Nephron progenitor cell (in vitro differentiated cells): ENCODE measurements around the gene GPR157.

Source experiments
- DNase-seq: peaks from one replicate; pipeline ENCODE4 v3.0.0; 2021
- H3K27ac Mint-ChIP-seq: 2 replicates; pipeline ENCODE4 v1.8.0; 2021; ENCODE audit warnings: mild to moderate bottlenecking, moderate library complexity, mixed read lengths
- H3K27me3 Mint-ChIP-seq: 2 replicates; pipeline ENCODE4 v1.8.0; 2021; ENCODE audit warnings: mild to moderate bottlenecking, low read depth, mixed read lengths; ENCODE audit not compliant: poor library complexity
- H3K36me3 Mint-ChIP-seq: 2 replicates; pipeline ENCODE4 v1.8.0; 2021; ENCODE audit warnings: low read depth, mixed read lengths
- H3K4me1 Mint-ChIP-seq: 2 replicates; pipeline ENCODE4 v1.8.0; 2021; ENCODE audit warnings: mixed read lengths
- H3K4me3 Mint-ChIP-seq: 2 replicates; pipeline ENCODE4 v1.8.0; 2021; ENCODE audit warnings: mild to moderate bottlenecking, moderate library complexity, mixed read lengths
- H3K9me3 Mint-ChIP-seq: 2 replicates; pipeline ENCODE4 v1.8.0; 2021; ENCODE audit warnings: mild to moderate bottlenecking, moderate library complexity, mixed read lengths
- TF ChIP-seq, protein P1 (sequence below): fragments of 200-600 bp; sonication (generic); IDR thresholded peaks from 2 replicates; pipeline ENCODE4 v1.5.0; 2021; ENCODE audit warnings: antibody characterized with exemption

GPR157 gene

DNA sequence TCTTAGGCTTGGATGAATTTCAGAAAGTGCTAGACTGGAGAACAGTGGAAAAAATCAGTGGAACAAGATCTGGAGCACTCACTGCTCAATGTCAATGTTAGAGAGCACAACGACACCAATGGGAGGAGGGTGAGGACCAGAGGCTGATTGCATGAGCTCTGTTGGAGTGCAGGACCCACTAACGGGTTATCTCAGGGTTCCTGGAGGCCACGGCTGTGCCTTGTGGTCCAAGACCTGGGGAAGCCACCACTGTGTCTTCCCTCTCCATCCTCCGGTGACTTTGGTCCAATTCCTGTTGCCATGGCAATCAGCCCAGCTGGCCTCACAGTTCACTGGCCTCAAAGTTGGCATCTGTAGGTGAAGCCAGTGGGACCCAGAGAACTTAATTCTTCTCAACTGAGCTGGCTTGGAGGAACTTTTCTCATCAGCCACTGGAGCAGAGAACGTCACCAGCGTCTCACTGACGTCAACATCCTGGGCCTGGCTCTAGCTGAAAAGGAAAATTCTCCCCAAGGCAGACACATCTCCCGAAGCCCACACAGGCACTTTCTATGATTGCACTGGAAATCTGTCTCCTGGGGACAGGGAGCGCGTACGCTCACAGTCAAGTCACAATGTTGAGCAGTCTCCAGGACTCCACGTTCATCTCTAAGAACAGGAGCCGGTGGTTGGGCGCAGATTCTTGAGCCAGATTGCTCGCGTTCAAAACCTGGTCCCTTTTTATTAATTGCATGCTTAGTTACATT, 21.9 kb upstream of the GPR157 start:
- Mint-ChIP-seq H3K4me1 (peaks cover 57% of the 10 kb centered on the region), H3K9me3 (no peaks in the 10 kb centered on the region), H3K36me3 (peaks cover 3% of the 10 kb centered on the region), H3K4me3 (no peak overlapping the region), H3K27me3 (peaks cover 3% of the 10 kb centered on the region), H3K27ac (no peak overlapping the region)
- DNase-seq: no peak
- TF ChIP-seq, protein P1, sequence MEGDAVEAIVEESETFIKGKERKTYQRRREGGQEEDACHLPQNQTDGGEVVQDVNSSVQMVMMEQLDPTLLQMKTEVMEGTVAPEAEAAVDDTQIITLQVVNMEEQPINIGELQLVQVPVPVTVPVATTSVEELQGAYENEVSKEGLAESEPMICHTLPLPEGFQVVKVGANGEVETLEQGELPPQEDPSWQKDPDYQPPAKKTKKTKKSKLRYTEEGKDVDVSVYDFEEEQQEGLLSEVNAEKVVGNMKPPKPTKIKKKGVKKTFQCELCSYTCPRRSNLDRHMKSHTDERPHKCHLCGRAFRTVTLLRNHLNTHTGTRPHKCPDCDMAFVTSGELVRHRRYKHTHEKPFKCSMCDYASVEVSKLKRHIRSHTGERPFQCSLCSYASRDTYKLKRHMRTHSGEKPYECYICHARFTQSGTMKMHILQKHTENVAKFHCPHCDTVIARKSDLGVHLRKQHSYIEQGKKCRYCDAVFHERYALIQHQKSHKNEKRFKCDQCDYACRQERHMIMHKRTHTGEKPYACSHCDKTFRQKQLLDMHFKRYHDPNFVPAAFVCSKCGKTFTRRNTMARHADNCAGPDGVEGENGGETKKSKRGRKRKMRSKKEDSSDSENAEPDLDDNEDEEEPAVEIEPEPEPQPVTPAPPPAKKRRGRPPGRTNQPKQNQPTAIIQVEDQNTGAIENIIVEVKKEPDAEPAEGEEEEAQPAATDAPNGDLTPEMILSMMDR: no peak

DNA sequence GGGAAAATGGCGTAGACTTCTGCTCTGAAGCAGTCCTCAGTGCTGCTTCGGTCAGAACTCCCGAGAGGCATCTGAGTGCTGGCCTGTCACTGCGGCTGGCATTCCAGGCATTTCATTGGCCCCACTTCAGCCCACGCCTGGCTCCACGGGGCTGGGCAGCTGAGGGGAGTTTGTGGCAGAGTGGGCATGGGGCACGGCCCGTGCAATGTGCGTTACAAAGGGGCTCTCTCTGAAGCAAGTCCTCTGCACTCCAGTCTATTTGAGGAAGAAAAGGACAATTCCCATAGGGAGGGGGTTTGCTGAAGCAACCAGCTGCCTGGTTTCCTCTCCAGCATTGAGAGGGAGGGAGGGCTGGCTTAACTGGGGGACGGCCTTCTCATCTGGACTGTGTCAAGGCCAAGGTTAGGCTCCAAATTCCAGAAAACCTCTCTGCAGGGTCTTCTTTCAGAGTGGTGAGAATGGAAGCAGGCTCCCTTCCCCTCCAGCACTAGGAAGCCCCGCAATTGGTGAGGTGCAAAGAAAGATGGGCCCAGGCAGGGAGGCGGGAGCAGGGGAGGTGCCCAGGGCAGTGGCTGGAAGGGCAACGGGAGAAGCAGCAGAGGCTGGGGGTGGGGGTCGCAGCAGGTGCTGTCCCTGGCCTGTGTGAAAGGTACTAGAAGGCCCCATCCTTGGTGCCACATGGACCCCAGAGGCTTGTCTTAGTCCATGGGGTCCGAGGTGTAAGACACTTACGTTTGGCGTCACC, 21.1 kb upstream of the GPR157 start:
- H3K36me3 Mint-ChIP-seq: peaks cover 3% of the 10 kb centered on the region
- peaks cover 3% of the 10 kb centered on the region for H3K27me3 Mint-ChIP-seq
- H3K4me3 Mint-ChIP-seq: no peak overlapping the region
- no peak for DNase-seq
- H3K4me1 Mint-ChIP-seq: peaks cover 57% of the 10 kb centered on the region
- no peak overlapping the region for H3K27ac Mint-ChIP-seq
- no peaks in the 10 kb centered on the region for H3K9me3 Mint-ChIP-seq
- TF ChIP-seq, protein P1: no peak

DNA sequence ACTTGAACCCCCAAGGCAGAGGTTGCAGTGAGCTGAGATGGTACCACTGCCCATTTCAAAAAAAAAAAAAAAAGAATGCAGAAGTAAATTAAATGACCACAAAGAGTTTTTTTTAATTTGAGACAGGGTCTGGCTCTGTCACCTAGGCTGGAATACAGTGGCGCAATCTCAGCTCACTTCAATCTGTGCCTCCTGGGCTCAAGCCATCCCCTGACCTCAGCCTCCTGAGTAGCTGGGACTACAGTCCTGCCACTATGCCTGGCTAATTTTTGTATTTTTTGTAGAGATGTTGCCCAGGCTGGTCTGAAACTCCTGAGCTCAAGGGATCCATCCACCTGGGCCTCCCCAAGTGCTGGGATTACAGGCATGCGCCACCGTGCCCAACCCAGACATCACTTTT, 20.2 kb upstream of the GPR157 start:
- Mint-ChIP-seq H3K4me3 (no peak overlapping the region), H3K36me3 (peaks cover 3% of the 10 kb centered on the region), H3K9me3 (no peaks in the 10 kb centered on the region), H3K27me3 (peaks cover 3% of the 10 kb centered on the region), H3K4me1 (peaks cover 53% of the 10 kb centered on the region), H3K27ac (no peak overlapping the region)
- DNase-seq: no peak
- TF ChIP-seq, protein P1: no peak

DNA sequence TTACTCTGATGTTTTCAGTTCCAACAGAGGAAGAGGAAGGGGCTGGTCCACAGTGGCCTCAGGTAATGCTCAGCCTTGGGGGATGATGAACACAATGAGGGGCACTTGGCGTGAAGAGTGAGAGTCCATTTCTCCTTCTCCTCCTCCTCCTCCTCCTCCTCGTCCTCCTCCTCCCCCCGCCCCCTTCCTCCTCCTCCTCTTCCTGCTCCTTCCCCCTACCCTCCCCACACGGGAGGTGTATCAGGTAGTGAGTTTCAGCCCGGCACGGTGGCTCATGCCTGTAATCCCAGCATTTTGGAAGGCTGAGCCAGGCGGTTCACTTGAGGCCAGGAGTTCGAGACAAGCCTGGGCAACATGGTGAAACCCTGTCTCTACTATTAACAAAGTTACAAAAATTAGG, 17.3 kb upstream of the GPR157 start:
- Mint-ChIP-seq H3K36me3 (no peaks in the 10 kb centered on the region), H3K9me3 (no peaks in the 10 kb centered on the region), H3K4me3 (no peak overlapping the region), H3K27me3 (peaks cover 7% of the 10 kb centered on the region), H3K4me1 (peaks cover 31% of the 10 kb centered on the region), H3K27ac (no peak overlapping the region)
- TF ChIP-seq, protein P1: no peak
- no peak for DNase-seq

DNA sequence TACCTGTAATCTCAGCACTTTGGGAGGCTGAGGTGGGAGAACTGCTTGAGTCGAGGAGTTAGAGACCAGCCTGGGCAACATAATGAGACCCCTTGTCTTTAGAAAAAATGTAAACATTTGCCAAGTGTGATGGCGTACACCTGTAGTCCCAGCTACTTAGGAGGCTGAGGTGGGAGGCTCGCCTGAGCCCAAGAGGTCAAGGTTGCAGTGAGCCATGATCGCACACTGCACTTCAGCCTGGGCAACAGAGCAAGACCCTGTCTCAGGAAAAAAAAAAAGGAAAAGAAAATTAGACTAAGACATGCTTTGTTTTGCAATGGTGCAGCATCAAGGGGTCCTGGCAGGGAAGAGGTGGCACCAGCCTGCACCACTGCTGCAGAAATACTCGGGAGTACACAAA, 16.8 kb upstream of the GPR157 start:
- H3K36me3 Mint-ChIP-seq: no peaks in the 10 kb centered on the region
- H3K4me1 Mint-ChIP-seq: peaks cover 28% of the 10 kb centered on the region
- H3K27ac Mint-ChIP-seq: peak overlapping the region; percentile 12
- H3K9me3 Mint-ChIP-seq: no peaks in the 10 kb centered on the region
- no peak overlapping the region for H3K4me3 Mint-ChIP-seq
- peaks cover 7% of the 10 kb centered on the region for H3K27me3 Mint-ChIP-seq
- TF ChIP-seq, protein P1: no peak
- no peak for DNase-seq
